Measurements from ENCODE around the gene SDC4.

Gene SDC4

GRCh38 chr20:45338121-45339030 is 9.8 kb downstream of the SDC4 start:
- Histone ChIP-seq H3K27me3 (ENCODE audit: control insufficient read depth in 5 of 5, insufficient read depth in 4 of 5, low read length in 5 of 5) (no peaks in the 10 kb centered on the region), H3K36me3 (ENCODE audit: control insufficient read depth in 5 of 5, insufficient read depth in 5 of 5, low read length in 5 of 5) (peaks cover 0 to 23% (median 6%) of the 10 kb centered on the region in 5 donors), H3K4me3 (ENCODE audit: low read depth in 1 of 5, low read length in 5 of 5) (peak overlapping the region in 1 of 5 donors; percentile 43), H3K4me1 (ENCODE audit: control insufficient read depth in 5 of 5, insufficient read depth in 5 of 5, low read length in 5 of 5) (peaks cover 13 to 64% (median 51%) of the 10 kb centered on the region in 5 donors), H3K9me3 (ENCODE audit: control insufficient read depth in 5 of 5, low read length in 5 of 5) (no peaks in the 10 kb centered on the region), H3K27ac (ENCODE audit: low read depth, low read length) (peak overlapping the region; percentile 69), H3K9ac (ENCODE audit: low read length in 5 of 5) (peak overlapping the region in 2 of 5 donors; percentile 41 to 68)

DNA sequence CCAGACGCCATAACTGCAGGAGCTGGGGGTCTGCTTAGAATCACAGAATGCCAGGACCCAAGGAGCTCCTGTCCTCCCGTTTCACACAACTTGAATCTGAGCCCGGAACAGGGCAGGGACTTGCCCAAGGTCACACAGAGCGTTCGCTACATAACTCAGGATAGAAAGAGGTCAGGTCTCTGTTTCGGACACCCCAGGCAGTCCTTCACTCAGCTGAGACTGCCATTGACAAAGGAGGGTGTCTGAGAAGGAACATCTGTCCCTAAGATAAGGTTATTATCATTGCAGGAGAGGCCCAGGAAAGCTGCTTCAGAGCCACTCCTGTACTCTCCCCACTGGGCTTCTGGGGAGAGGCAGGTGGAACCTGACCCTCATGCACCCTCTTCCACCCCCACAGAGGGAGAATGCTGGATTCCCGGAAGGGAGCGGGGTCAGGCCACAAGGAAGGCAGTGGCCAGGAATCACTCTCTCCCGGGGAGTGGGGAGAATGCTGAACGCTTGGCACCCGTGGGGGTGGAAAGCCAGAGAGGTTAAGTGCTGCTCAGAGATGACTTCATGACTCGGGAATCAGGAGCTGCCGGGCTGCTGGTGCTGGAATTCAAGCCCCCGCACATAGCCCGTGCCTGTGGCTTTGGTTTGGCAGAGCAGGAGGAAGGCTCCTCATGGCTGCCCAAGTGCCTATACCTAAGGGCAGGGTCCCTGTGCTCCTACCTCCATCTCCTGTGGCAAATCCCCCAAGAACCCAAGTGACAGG is 10.7 kb downstream of the SDC4 start:
- H3K9ac ChIP-seq (ENCODE audit: low read length in 5 of 5), result peak overlapping the region in 3 of 5 donors; percentile 0 to 68 (median 41)
- H3K4me3 ChIP-seq (ENCODE audit: low read depth in 1 of 5, low read length in 5 of 5), result peak overlapping the region in 1 of 5 donors; percentile 43
- H3K27ac ChIP-seq (ENCODE audit: low read depth, low read length), result peak overlapping the region; percentile 69
- H3K27me3 ChIP-seq (ENCODE audit: control insufficient read depth in 5 of 5, insufficient read depth in 4 of 5, low read length in 5 of 5), result no peaks in the 10 kb centered on the region
- peaks cover 0 to 28% (median 12%) of the 10 kb centered on the region in 5 donors for H3K36me3 ChIP-seq (ENCODE audit: control insufficient read depth in 5 of 5, insufficient read depth in 5 of 5, low read length in 5 of 5)
- no peaks in the 10 kb centered on the region for H3K9me3 ChIP-seq (ENCODE audit: control insufficient read depth in 5 of 5, low read length in 5 of 5)
- peaks cover 8 to 56% (median 43%) of the 10 kb centered on the region in 5 donors for H3K4me1 ChIP-seq (ENCODE audit: control insufficient read depth in 5 of 5, insufficient read depth in 5 of 5, low read length in 5 of 5)

DNA sequence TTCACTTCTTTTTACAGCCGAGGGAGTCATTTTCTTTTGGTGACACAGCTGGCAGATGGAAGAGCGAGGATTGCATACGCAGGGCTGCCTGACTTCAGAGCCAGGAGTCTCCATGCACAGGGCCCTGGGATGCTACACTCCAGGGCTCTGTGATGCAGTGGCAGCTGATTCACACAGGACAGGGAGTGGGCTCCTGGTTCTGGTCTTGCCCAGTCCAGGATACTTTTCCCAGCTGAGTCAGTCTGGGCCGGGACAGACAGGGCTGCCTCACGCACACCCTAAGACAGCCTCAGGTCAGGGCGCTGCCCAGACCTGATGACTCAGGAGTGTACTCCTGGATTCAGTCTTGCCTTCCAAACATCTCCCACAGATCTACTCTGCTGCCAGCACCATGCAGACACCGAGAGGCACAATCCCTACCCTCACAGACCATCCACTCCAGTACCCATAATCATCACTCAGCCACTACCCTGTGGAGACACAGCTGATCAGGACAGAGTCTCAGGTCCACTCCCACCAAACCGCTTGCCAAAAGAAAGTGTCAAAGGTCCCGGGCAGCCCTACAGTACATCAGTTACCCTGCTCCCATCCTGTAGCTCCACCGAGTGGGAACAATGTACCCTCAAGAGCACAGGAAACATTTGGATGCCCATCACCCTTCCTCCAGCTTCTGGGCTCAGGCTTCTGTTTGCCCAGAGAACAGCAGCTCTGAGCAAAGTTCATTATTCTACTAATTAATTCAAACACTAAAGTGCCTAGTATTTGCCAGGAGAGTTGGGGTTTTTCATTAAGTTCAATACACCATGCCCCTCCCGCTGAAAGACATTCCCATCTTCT is 11.5 kb downstream of the SDC4 start:
- Histone ChIP-seq H3K9me3 (ENCODE audit: control insufficient read depth in 5 of 5, low read length in 5 of 5) (no peaks in the 10 kb centered on the region), H3K27me3 (ENCODE audit: control insufficient read depth in 5 of 5, insufficient read depth in 4 of 5, low read length in 5 of 5) (no peaks in the 10 kb centered on the region), H3K27ac (ENCODE audit: low read depth, low read length) (peak overlapping the region; percentile 69), H3K4me1 (ENCODE audit: control insufficient read depth in 5 of 5, insufficient read depth in 5 of 5, low read length in 5 of 5) (peaks cover 4 to 48% (median 35%) of the 10 kb centered on the region in 5 donors), H3K9ac (ENCODE audit: low read length in 5 of 5) (peak overlapping the region in 2 of 5 donors; percentile 0 to 63), H3K36me3 (ENCODE audit: control insufficient read depth in 5 of 5, insufficient read depth in 5 of 5, low read length in 5 of 5) (peaks cover under 1 to 32% (median 14%) of the 10 kb centered on the region in 5 donors), H3K4me3 (ENCODE audit: low read depth in 1 of 5, low read length in 5 of 5) (no peak overlapping the region)

GRCh38 chr20:45330476-45330875 is 17.7 kb downstream of the SDC4 start:
- Histone ChIP-seq H3K4me3 (ENCODE audit: low read depth in 1 of 5, low read length in 5 of 5) (no peak overlapping the region), H3K27ac (ENCODE audit: low read depth, low read length) (no peak overlapping the region), H3K9ac (ENCODE audit: low read length in 5 of 5) (no peak overlapping the region), H3K27me3 (ENCODE audit: control insufficient read depth in 5 of 5, insufficient read depth in 4 of 5, low read length in 5 of 5) (no peaks in the 10 kb centered on the region), H3K9me3 (ENCODE audit: control insufficient read depth in 5 of 5, low read length in 5 of 5) (no peaks in the 10 kb centered on the region), H3K4me1 (ENCODE audit: control insufficient read depth in 5 of 5, insufficient read depth in 5 of 5, low read length in 5 of 5) (no peaks in the 10 kb centered on the region), H3K36me3 (ENCODE audit: control insufficient read depth in 5 of 5, insufficient read depth in 5 of 5, low read length in 5 of 5) (peaks cover 9 to 71% (median 58%) of the 10 kb centered on the region in 5 donors)

GRCh38 chr20:45329497-45330319 is 18.5 kb downstream of the SDC4 start:
- H3K9me3 ChIP-seq (ENCODE audit: control insufficient read depth in 5 of 5, low read length in 5 of 5), result no peaks in the 10 kb centered on the region
- H3K27me3 ChIP-seq (ENCODE audit: control insufficient read depth in 5 of 5, insufficient read depth in 4 of 5, low read length in 5 of 5), result no peaks in the 10 kb centered on the region
- H3K9ac ChIP-seq (ENCODE audit: low read length in 5 of 5), result no peak overlapping the region
- H3K4me3 ChIP-seq (ENCODE audit: low read depth in 1 of 5, low read length in 5 of 5), result no peak overlapping the region
- no peak overlapping the region for H3K27ac ChIP-seq (ENCODE audit: low read depth, low read length)
- H3K4me1 ChIP-seq (ENCODE audit: control insufficient read depth in 5 of 5, insufficient read depth in 5 of 5, low read length in 5 of 5), result no peaks in the 10 kb centered on the region
- H3K36me3 ChIP-seq (ENCODE audit: control insufficient read depth in 5 of 5, insufficient read depth in 5 of 5, low read length in 5 of 5), result peaks cover 9 to 72% (median 58%) of the 10 kb centered on the region in 5 donors

DNA sequence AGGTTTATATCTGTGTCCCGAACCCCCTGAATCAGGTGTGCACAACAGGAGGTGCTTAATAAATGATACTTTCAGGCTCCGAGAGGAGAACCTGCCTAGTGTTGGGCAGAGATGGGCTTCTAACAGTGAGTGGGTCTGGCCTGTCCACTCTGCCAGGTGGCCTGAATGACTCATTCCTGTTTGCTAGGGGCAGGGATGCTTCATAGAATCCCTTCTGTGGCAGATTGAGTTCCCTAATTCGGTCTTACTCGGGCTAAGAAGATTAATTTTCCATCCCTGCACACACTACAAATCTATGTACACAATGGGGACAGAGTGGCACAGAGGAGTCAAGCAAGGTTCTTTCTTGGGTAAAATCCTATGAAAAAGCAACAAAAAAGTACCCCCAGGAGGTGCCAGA is 19.8 kb downstream of the SDC4 start:
- peak overlapping the region in 1 of 5 donors; percentile 19 for H3K9ac ChIP-seq (ENCODE audit: low read length in 5 of 5)
- H3K36me3 ChIP-seq (ENCODE audit: control insufficient read depth in 5 of 5, insufficient read depth in 5 of 5, low read length in 5 of 5), result peaks cover 9 to 75% (median 60%) of the 10 kb centered on the region in 5 donors
- no peak overlapping the region for H3K4me3 ChIP-seq (ENCODE audit: low read depth in 1 of 5, low read length in 5 of 5)
- no peaks in the 10 kb centered on the region for H3K9me3 ChIP-seq (ENCODE audit: control insufficient read depth in 5 of 5, low read length in 5 of 5)
- no peaks in the 10 kb centered on the region for H3K4me1 ChIP-seq (ENCODE audit: control insufficient read depth in 5 of 5, insufficient read depth in 5 of 5, low read length in 5 of 5)
- no peak overlapping the region for H3K27ac ChIP-seq (ENCODE audit: low read depth, low read length)
- no peaks in the 10 kb centered on the region for H3K27me3 ChIP-seq (ENCODE audit: control insufficient read depth in 5 of 5, insufficient read depth in 4 of 5, low read length in 5 of 5)

DNA sequence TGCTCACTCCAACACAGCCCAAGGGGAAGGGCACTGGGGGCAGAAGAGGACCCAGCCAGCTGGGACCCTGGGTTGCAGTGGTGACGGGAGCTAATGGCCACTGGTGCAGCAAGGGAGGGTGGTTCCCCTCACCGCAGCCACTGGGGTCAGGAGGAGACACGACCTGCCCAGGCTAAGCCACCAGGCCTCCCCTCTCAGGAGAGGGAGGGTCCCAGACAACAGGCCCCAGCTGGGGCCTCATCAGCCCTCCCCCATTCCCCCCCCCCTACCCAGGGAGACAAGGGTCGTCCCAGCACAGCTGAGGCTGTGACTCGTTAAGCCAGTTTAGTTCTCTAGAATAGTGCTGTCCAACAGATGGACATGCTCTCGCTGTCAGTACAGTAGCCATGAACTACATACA is 22.9 kb downstream of the SDC4 start:
- H3K27me3 ChIP-seq (ENCODE audit: control insufficient read depth in 5 of 5, insufficient read depth in 4 of 5, low read length in 5 of 5), result no peaks in the 10 kb centered on the region
- peaks cover 5 to 51% (median 42%) of the 10 kb centered on the region in 5 donors for H3K36me3 ChIP-seq (ENCODE audit: control insufficient read depth in 5 of 5, insufficient read depth in 5 of 5, low read length in 5 of 5)
- no peak overlapping the region for H3K27ac ChIP-seq (ENCODE audit: low read depth, low read length)
- no peak overlapping the region for H3K4me3 ChIP-seq (ENCODE audit: low read depth in 1 of 5, low read length in 5 of 5)
- H3K9ac ChIP-seq (ENCODE audit: low read length in 5 of 5), result no peak overlapping the region
- H3K9me3 ChIP-seq (ENCODE audit: control insufficient read depth in 5 of 5, low read length in 5 of 5), result no peaks in the 10 kb centered on the region
- H3K4me1 ChIP-seq (ENCODE audit: control insufficient read depth in 5 of 5, insufficient read depth in 5 of 5, low read length in 5 of 5), result no peaks in the 10 kb centered on the region

DNA sequence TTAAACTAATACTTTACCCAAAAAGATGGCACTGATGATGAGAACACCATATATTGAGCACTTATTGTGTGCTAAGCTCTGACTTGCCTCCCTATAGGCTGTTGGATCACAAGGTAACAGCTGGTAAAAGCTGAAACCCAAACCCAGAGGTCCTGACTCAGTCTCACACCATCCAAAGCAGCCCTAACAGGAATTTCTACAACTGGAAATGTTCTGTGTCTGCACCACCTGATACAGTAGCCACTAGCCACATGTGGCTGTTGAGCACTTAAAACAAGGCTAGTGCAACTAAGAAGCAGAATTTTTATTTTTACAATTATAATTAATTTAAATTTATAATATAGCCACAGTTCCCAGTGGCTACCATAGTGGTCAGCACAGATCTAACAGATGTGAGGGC is 24.5 kb downstream of the SDC4 start:
- H3K4me3 ChIP-seq (ENCODE audit: low read depth in 1 of 5, low read length in 5 of 5), result no peak overlapping the region
- H3K4me1 ChIP-seq (ENCODE audit: control insufficient read depth in 5 of 5, insufficient read depth in 5 of 5, low read length in 5 of 5), result no peaks in the 10 kb centered on the region
- no peak overlapping the region for H3K9ac ChIP-seq (ENCODE audit: low read length in 5 of 5)
- no peaks in the 10 kb centered on the region for H3K27me3 ChIP-seq (ENCODE audit: control insufficient read depth in 5 of 5, insufficient read depth in 4 of 5, low read length in 5 of 5)
- H3K36me3 ChIP-seq (ENCODE audit: control insufficient read depth in 5 of 5, insufficient read depth in 5 of 5, low read length in 5 of 5), result peaks cover 0 to 34% (median 26%) of the 10 kb centered on the region in 5 donors
- H3K9me3 ChIP-seq (ENCODE audit: control insufficient read depth in 5 of 5, low read length in 5 of 5), result no peaks in the 10 kb centered on the region
- no peak overlapping the region for H3K27ac ChIP-seq (ENCODE audit: low read depth, low read length)

GRCh38 chr20:45322952-45323383 is 25.3 kb downstream of the SDC4 start:
- H3K9ac ChIP-seq (ENCODE audit: low read length in 5 of 5), result no peak overlapping the region
- H3K27ac ChIP-seq (ENCODE audit: low read depth, low read length), result no peak overlapping the region
- H3K36me3 ChIP-seq (ENCODE audit: control insufficient read depth in 5 of 5, insufficient read depth in 5 of 5, low read length in 5 of 5), result peaks cover 0 to 27% (median 19%) of the 10 kb centered on the region in 5 donors
- no peak overlapping the region for H3K4me3 ChIP-seq (ENCODE audit: low read depth in 1 of 5, low read length in 5 of 5)
- H3K9me3 ChIP-seq (ENCODE audit: control insufficient read depth in 5 of 5, low read length in 5 of 5), result no peaks in the 10 kb centered on the region
- H3K27me3 ChIP-seq (ENCODE audit: control insufficient read depth in 5 of 5, insufficient read depth in 4 of 5, low read length in 5 of 5), result peaks cover 0 to 3% (median 0%) of the 10 kb centered on the region in 5 donors
- no peaks in the 10 kb centered on the region for H3K4me1 ChIP-seq (ENCODE audit: control insufficient read depth in 5 of 5, insufficient read depth in 5 of 5, low read length in 5 of 5)
